HG02981 (cell line): ENCODE data around the gene FBXL5.
A peak's percentile ranks its signal among the peaks of the same experiment; 100 is the strongest.

ENCODE experiments used
- ATAC-seq: cut with Tn5 transposase; IDR thresholded peaks from one replicate; pipeline ENCODE4 v1.9.1; 2021; ENCODE audit warnings: mild to moderate bottlenecking, moderate library complexity; ENCODE audit not compliant: unreplicated experiment

The FBXL5 gene

GRCh38 chr4:15655223-15656037 lies at the start of gene FBXL5:
Gene FBXL5, minus strand, starts transcription at chr4:15655357. Its CDS starts 70 bp downstream, at chr4:15655287.
- peak; percentile 66 for ATAC-seq

GRCh38 chr4:15704129-15704528 lies 49.0 kb upstream of the FBXL5 start:
- no peak for ATAC-seq

GRCh38 chr4:15703439-15703838 lies 48.3 kb upstream of the FBXL5 start:
- ATAC-seq, result no peak

- ATAC-seq, result peak; percentile 70
These were observed 47.8 kb upstream of the FBXL5 start, which contains the start of gene BST1 for GRCh38 chr4:15702941-15703403. Gene BST1, plus strand, starts transcription at chr4:15703065. Its CDS starts 80 bp downstream, at chr4:15703145.

GRCh38 chr4:15696866-15697265 lies 41.7 kb upstream of the FBXL5 start:
- no peak for ATAC-seq

GRCh38 chr4:15695729-15696128 lies 40.6 kb upstream of the FBXL5 start:
- no peak for ATAC-seq

- ATAC-seq, result no peak
These were observed 40.1 kb upstream of the FBXL5 start for GRCh38 chr4:15695240-15695699.

- no peak for ATAC-seq
These were observed 39.3 kb upstream of the FBXL5 start for GRCh38 chr4:15694431-15694830.

GRCh38 chr4:15692602-15693001 lies 37.4 kb upstream of the FBXL5 start:
- no peak for ATAC-seq

- ATAC-seq, result no peak
These were observed 36.4 kb upstream of the FBXL5 start for GRCh38 chr4:15691346-15692135.

GRCh38 chr4:15690020-15690809 lies 35.1 kb upstream of the FBXL5 start:
- ATAC-seq, result no peak

- ATAC-seq, result no peak
These were observed 34.4 kb upstream of the FBXL5 start for GRCh38 chr4:15689540-15689939.

- ATAC-seq, result no peak
These were observed 32.9 kb upstream of the FBXL5 start for GRCh38 chr4:15688051-15688450.

GRCh38 chr4:15684498-15684897 lies 29.3 kb upstream of the FBXL5 start:
- ATAC-seq, result no peak

- no peak for ATAC-seq
These were observed 28.0 kb upstream of the FBXL5 start for GRCh38 chr4:15683143-15683495.

- ATAC-seq, result peak; percentile 3
These were observed 27.3 kb upstream of the FBXL5 start for GRCh38 chr4:15682242-15683142.

GRCh38 chr4:15681372-15682241 lies 26.4 kb upstream of the FBXL5 start, which contains the start of gene FAM200B:
Gene FAM200B, plus strand, starts transcription at chr4:15681827. Its CDS starts 5,151 bp downstream, at chr4:15686978.
- peak; percentile 88 for ATAC-seq

GRCh38 chr4:15681067-15681371 lies 25.9 kb upstream of the FBXL5 start:
- ATAC-seq, result no peak

- no peak for ATAC-seq
These were observed 22.4 kb upstream of the FBXL5 start for GRCh38 chr4:15677507-15677988.
